Pancreas (tissue), 10 donors: Measurements from ENCODE around the gene KCTD5. TPM values are rescaled to one million over a fixed set of nuclear protein-coding genes. Genes with fewer than 3 reads are reported as not detected.

ENCODE experiments used
- ATAC-seq, 4 donors: fragments of 200-7000 bp; cut with Tn5 transposase; one replicate each; pipeline versions ENCODE4 v1.8.0 to v1.9.1; 2020; ENCODE audit warnings: mild to moderate bottlenecking in 4 of 4, moderate library complexity in 4 of 4
- DNase-seq, 6 donors: peaks; one replicate each; pipeline ENCODE4 v3.0.0-alpha.2; 2020
- FAIRE-seq: peaks from 2 replicates; lab custom pipeline; 2012; peaks lifted over from hg19 to GRCh38; lab: Jason Lieb, UNC
- H3K27ac ChIP-seq, 4 donors: fragments of 200-600 bp; sonication (generic); 1 replicate in 3 of 4; 2 replicates in 1 of 4; pipeline versions ENCODE4 v1.5.0 to v1.8.0; 2020
- H3K27me3 ChIP-seq, 4 donors: fragments of 200-600 bp; one replicate each; pipeline ENCODE4 v1.8.0; 2021
- H3K36me3 ChIP-seq, 3 donors: fragments of 200-600 bp; sonication (generic) in 1 of 3; one replicate each; pipeline versions ENCODE4 v1.5.0 to v1.8.0; 2020 to 2021
- H3K4me1 ChIP-seq, 3 donors: fragments of 200-600 bp; one replicate each; pipeline ENCODE4 v1.8.0; 2021
- H3K4me3 ChIP-seq, 4 donors: fragments of 200-600 bp; sonication (generic) in 2 of 4; one replicate each; pipeline versions ENCODE4 v1.5.0 to v1.8.0; 2020 to 2021
- H3K9me3 ChIP-seq, 4 donors: fragments of 200-600 bp; one replicate each; pipeline ENCODE4 v1.8.0; 2021
- CTCF ChIP-seq, 4 donors: fragments of 200-600 bp; sonication (generic) in 3 of 4; IDR thresholded peaks; one replicate each; pipeline versions ENCODE4 v1.5.0 to v1.8.0; 2021; ENCODE audit warnings: antibody characterized with exemption in 4 of 4
- WGBS, 2 donors: extraction: QIAGEN DNeasy Blood & Tissue Kit; methylation state at CpG; one replicate each; pipeline ENCODE4 v1.1.7; 2013; 5-methylcytosine and 5-hydroxymethylcytosine counted together
- intact Hi-C, 3 donors: fragments of 100-400 bp; cut with DNase I; formaldehyde crosslinking; loops; one replicate each; pipeline versions ENCODE4 v1.11.1 to v1.14.2; 2022
- polyA plus RNA-seq, 2 donors: library from polyadenylated mRNA; stranded (reverse); fragments of 200-250 nt; gene quantifications; one replicate each; pipeline ENCODE4 v1.2.3, GENCODE V29; 2013
- total RNA-seq, 6 donors: library from RNA; stranded (reverse); fragmentation: NEBNext Ultra II Directional in 4 of 6; extraction: Animal tissue kit (Norgen Biotek cat#: 25700) in 4 of 6; gene quantifications; one replicate each; pipeline versions ENCODE4 v1.2.1 to v1.2.4, GENCODE V29; 2021 to 2023
- donor health status: healthy with polysubstance abuse.
- donor health status: DM: no; HTN: no; CAD: no; lungs with moderate emphysema.
- donor health status: DM: no; HTN: no; CAD: no.
- donor health status: control.
- donor health status: control.
- donor health status: Bipolar disorder and iron deficiency.
- donor health status: DM: yes; HTN: yes; CAD: no.
- donor health status: DM: no; HTN: no; CAD: no.
- donor health status: DM: no; HTN: no; CAD: no.
- donor health status: DM: yes; HTN: yes; CAD: no.

Gene KCTD5
- total and polyA plus RNA-seq, 8 donors, result 4.5 to 8.9 (median 6.7) TPM

GRCh38 chr16:2713985-2714774 lies 31.9 kb downstream of the KCTD5 start:
- Histone ChIP-seq H3K27me3 (no peaks in the 10 kb centered on the region), H3K27ac (no peak overlapping the region), H3K9me3 (no peaks in the 10 kb centered on the region), H3K4me1 (peaks cover 0 to 3% (median 0%) of the 10 kb centered on the region in 3 donors), H3K36me3 (no peaks in the 10 kb centered on the region), H3K4me3 (no peak overlapping the region)
- ATAC-seq, result no peak
- no peak for FAIRE-seq
- WGBS, 2 donors, result 56 to 60% methylated on average over 28 of the region's 28 CpGs
- intact Hi-C loops, result no loop called here
- no peak for TF ChIP-seq CTCF (IDR thresholded peaks at IDR 0.05)
- DNase-seq, result peak in 1 of 6 donors; percentile 49

GRCh38 chr16:2715064-2715463 lies 32.7 kb downstream of the KCTD5 start:
- H3K4me1 ChIP-seq, result peaks cover 0 to 10% (median 0%) of the 10 kb centered on the region in 3 donors
- WGBS, 2 donors, result 19 to 24% methylated on average over 7 to 9 of the region's 9 CpGs
- FAIRE-seq, result no peak
- no peaks in the 10 kb centered on the region for H3K27me3 ChIP-seq
- intact Hi-C loops, result no loop called here
- no peak overlapping the region for H3K27ac ChIP-seq
- no peak for ATAC-seq
- TF ChIP-seq CTCF (IDR thresholded peaks at IDR 0.05), result no peak
- DNase-seq, result no peak
- no peaks in the 10 kb centered on the region for H3K9me3 ChIP-seq
- H3K4me3 ChIP-seq, result peak overlapping the region in 1 of 4 donors; percentile 8
- no peaks in the 10 kb centered on the region for H3K36me3 ChIP-seq

- ATAC-seq, result peak; percentile 49 to 89 (median 74)
- intact Hi-C loops, result no loop called here
- TF ChIP-seq CTCF (IDR thresholded peaks at IDR 0.05), result no peak
- H3K27ac ChIP-seq, result no peak overlapping the region
- 6 to 8% methylated on average over 29 to 33 of the region's 33 CpGs for WGBS, 2 donors
- H3K9me3 ChIP-seq, result no peaks in the 10 kb centered on the region
- DNase-seq, result peak; percentile 41 to 86 (median 60)
- H3K36me3 ChIP-seq, result no peaks in the 10 kb centered on the region
- H3K27me3 ChIP-seq, result no peaks in the 10 kb centered on the region
- H3K4me1 ChIP-seq, result peaks cover 0 to 12% (median 0%) of the 10 kb centered on the region in 3 donors
- peak overlapping the region in 1 of 4 donors; percentile 8 for H3K4me3 ChIP-seq
- FAIRE-seq, result no peak
Measured at GRCh38 chr16:2715519-2715918, 33.2 kb downstream of the KCTD5 start.

GRCh38 chr16:2715966-2716885 lies 33.9 kb downstream of the KCTD5 start:
- no peak for FAIRE-seq
- peak overlapping the region in 1 of 4 donors; percentile 8 for H3K4me3 ChIP-seq
- 52 to 57% methylated on average over 17 of the region's 17 CpGs for WGBS, 2 donors
- H3K36me3 ChIP-seq, result no peaks in the 10 kb centered on the region
- H3K27ac ChIP-seq, result no peak overlapping the region
- no peak for TF ChIP-seq CTCF (IDR thresholded peaks at IDR 0.05)
- no peaks in the 10 kb centered on the region for H3K27me3 ChIP-seq
- DNase-seq, result peak in 1 of 6 donors; percentile 55
- H3K9me3 ChIP-seq, result no peaks in the 10 kb centered on the region
- no peak for ATAC-seq
- intact Hi-C loops, result no loop called here
- peaks cover 0 to 12% (median 0%) of the 10 kb centered on the region in 3 donors for H3K4me1 ChIP-seq
